Measurements from ENCODE around the gene C9. TPM values are rescaled to one million over a fixed set of nuclear protein-coding genes. Genes with fewer than 3 reads are reported as not detected.

The C9 gene
- total and polyA plus RNA-seq, 2 experiments from 2014 or later, result not detected

GRCh38 chr5:39249069-39249468 lies 115.2 kb downstream of the C9 start:
- Mint-ChIP-seq H3K4me3 (no peak overlapping the region), H3K27ac (no peak overlapping the region), H3K9me3 (no peaks in the 10 kb centered on the region), H3K27me3 (ENCODE audit: insufficient read depth, low read depth, poor library complexity) (no peaks in the 10 kb centered on the region), H3K4me1 (no peaks in the 10 kb centered on the region), H3K36me3 (ENCODE audit: low read depth) (no peaks in the 10 kb centered on the region)
- no peaks in the 10 kb centered on the region for H3F3A ChIP-seq (replicated peaks; ENCODE audit: low read depth)
- H3K9me2 ChIP-seq (ENCODE audit: insufficient read depth), result no peaks in the 10 kb centered on the region
- H4K20me1 ChIP-seq (replicated peaks; ENCODE audit: insufficient read depth), result no peaks in the 10 kb centered on the region
- DNase-seq (ENCODE audit: low spot score), result no peak
- no peak overlapping the region for H3K4me3 ChIP-seq
- H3K79me2 ChIP-seq (replicated peaks; ENCODE audit: insufficient read depth), result no peaks in the 10 kb centered on the region
- no peak overlapping the region for H3K27ac ChIP-seq (ENCODE audit: low read depth)
- ATAC-seq, result no peak
- H3K36me3 ChIP-seq (ENCODE audit: insufficient read depth), result no peaks in the 10 kb centered on the region
- TF ChIP-seq POLR2AphosphoS5 (IDR thresholded peaks at IDR 0.05; ENCODE audit: low read depth) (no peak), CTCF (conservative IDR thresholded peaks at IDR 0.05; ENCODE audit: low read depth in 2 of 2) (no peak), ZNF114 (CRISPR knock-in tag; IDR thresholded peaks at IDR 0.05) (no peak), STAT1 (IDR thresholded peaks at IDR 0.05; ENCODE audit: unreplicated experiment) (no peak), JUNB (IDR thresholded peaks at IDR 0.05; ENCODE audit: unreplicated experiment) (no peak), NANOG (IDR thresholded peaks at IDR 0.05; ENCODE audit: borderline replicate concordance) (no peak), EZH2phosphoT487 (IDR thresholded peaks at IDR 0.05; ENCODE audit: unreplicated experiment) (no peak), CREB1 (CRISPR knock-in tag; IDR thresholded peaks at IDR 0.05; ENCODE audit: low read depth) (no peak), REST (IDR thresholded peaks at IDR 0.05; ENCODE audit: unreplicated experiment) (no peak), ZNF331 (CRISPR knock-in tag; IDR thresholded peaks at IDR 0.05; ENCODE audit: low read depth) (no peak), EZH2 (IDR thresholded peaks at IDR 0.05; ENCODE audit: low read depth, unreplicated experiment) (no peak), ETS1 (IDR thresholded peaks at IDR 0.05) (no peak)
- TF ChIP-seq, protein P1, sequence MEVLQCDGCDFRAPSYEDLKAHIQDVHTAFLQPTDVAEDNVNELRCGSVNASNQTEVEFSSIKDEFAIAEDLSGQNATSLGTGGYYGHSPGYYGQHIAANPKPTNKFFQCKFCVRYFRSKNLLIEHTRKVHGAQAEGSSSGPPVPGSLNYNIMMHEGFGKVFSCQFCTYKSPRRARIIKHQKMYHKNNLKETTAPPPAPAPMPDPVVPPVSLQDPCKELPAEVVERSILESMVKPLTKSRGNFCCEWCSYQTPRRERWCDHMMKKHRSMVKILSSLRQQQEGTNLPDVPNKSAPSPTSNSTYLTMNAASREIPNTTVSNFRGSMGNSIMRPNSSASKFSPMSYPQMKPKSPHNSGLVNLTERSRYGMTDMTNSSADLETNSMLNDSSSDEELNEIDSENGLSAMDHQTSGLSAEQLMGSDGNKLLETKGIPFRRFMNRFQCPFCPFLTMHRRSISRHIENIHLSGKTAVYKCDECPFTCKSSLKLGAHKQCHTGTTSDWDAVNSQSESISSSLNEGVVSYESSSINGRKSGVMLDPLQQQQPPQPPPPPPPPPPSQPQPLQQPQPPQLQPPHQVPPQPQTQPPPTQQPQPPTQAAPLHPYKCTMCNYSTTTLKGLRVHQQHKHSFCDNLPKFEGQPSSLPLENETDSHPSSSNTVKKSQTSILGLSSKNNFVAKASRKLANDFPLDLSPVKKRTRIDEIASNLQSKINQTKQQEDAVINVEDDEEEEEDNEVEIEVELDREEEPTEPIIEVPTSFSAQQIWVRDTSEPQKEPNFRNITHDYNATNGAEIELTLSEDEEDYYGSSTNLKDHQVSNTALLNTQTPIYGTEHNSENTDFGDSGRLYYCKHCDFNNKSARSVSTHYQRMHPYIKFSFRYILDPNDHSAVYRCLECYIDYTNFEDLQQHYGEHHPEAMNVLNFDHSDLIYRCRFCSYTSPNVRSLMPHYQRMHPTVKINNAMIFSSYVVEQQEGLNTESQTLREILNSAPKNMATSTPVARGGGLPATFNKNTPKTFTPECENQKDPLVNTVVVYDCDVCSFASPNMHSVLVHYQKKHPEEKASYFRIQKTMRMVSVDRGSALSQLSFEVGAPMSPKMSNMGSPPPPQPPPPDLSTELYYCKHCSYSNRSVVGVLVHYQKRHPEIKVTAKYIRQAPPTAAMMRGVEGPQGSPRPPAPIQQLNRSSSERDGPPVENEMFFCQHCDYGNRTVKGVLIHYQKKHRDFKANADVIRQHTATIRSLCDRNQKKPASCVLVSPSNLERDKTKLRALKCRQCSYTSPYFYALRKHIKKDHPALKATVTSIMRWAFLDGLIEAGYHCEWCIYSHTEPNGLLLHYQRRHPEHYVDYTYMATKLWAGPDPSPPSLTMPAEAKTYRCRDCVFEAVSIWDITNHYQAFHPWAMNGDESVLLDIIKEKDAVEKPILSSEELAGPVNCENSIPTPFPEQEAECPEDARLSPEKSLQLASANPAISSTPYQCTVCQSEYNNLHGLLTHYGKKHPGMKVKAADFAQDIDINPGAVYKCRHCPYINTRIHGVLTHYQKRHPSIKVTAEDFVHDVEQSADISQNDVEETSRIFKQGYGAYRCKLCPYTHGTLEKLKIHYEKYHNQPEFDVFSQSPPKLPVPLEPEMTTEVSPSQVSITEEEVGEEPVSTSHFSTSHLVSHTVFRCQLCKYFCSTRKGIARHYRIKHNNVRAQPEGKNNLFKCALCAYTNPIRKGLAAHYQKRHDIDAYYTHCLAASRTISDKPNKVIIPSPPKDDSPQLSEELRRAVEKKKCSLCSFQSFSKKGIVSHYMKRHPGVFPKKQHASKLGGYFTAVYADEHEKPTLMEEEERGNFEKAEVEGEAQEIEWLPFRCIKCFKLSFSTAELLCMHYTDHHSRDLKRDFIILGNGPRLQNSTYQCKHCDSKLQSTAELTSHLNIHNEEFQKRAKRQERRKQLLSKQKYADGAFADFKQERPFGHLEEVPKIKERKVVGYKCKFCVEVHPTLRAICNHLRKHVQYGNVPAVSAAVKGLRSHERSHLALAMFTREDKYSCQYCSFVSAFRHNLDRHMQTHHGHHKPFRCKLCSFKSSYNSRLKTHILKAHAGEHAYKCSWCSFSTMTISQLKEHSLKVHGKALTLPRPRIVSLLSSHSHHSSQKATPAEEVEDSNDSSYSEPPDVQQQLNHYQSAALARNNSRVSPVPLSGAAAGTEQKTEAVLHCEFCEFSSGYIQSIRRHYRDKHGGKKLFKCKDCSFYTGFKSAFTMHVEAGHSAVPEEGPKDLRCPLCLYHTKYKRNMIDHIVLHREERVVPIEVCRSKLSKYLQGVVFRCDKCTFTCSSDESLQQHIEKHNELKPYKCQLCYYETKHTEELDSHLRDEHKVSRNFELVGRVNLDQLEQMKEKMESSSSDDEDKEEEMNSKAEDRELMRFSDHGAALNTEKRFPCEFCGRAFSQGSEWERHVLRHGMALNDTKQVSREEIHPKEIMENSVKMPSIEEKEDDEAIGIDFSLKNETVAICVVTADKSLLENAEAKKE (CRISPR knock-in tag; IDR thresholded peaks at IDR 0.05), result no peak
- no peak overlapping the region for H3K4me2 ChIP-seq
- no peaks in the 10 kb centered on the region for H3K27me3 ChIP-seq (ENCODE audit: insufficient read depth)
- no peak overlapping the region for H2AFZ ChIP-seq
- no peaks in the 10 kb centered on the region for H3K4me1 ChIP-seq (ENCODE audit: insufficient read depth)

Data from GM23338 (cell line).